Smooth muscle cell (in vitro differentiated cells): ENCODE results near the gene TCF7. TPM values are rescaled to one million over a fixed set of nuclear protein-coding genes. Genes with fewer than 3 reads are reported as not detected.

Experiments
- DNase-seq: peaks from one replicate; lab custom pipeline; 2025; ENCODE audit not compliant: unreplicated experiment; lab: John Stamatoyannopoulos, UW
- H2AFZ ChIP-seq: fragments of 200-600 bp; sonication (generic); 2 replicates; pipeline ENCODE4 v1.6.0; 2016; ENCODE audit warnings: antibody characterized with exemption, low read depth, mild to moderate bottlenecking
- H3F3A ChIP-seq: fragments of 200-600 bp; sonication (generic); 2 replicates; pipeline ENCODE4 v1.6.0; 2017; ENCODE audit warnings: antibody characterized with exemption, low read depth
- H3K27ac ChIP-seq: fragments of 200-600 bp; sonication (generic); 2 replicates; pipeline ENCODE4 v1.5.1; 2016; ENCODE audit warnings: low read depth, mild to moderate bottlenecking
- H3K27me3 ChIP-seq: fragments of 200-600 bp; sonication (generic); 2 replicates; pipeline ENCODE4 v1.6.1; 2016; ENCODE audit warnings: low read depth, mild to moderate bottlenecking
- H3K36me3 ChIP-seq: fragments of 200-600 bp; sonication (generic); 2 replicates; pipeline ENCODE4 v1.5.1; 2016; ENCODE audit warnings: low read depth
- H3K4me1 ChIP-seq: fragments of 200-600 bp; sonication (generic); 2 replicates; pipeline ENCODE4 v1.5.1; 2016; ENCODE audit warnings: low read depth
- H3K4me2 ChIP-seq: fragments of 200-600 bp; sonication (generic); 2 replicates; pipeline ENCODE4 v1.6.0; 2016; ENCODE audit warnings: mild to moderate bottlenecking
- H3K4me3 ChIP-seq: fragments of 200-600 bp; sonication (generic); 2 replicates; pipeline ENCODE4 v1.5.1; 2016; ENCODE audit warnings: mild to moderate bottlenecking
- H3K79me2 ChIP-seq: fragments of 200-600 bp; sonication (generic); 2 replicates; pipeline ENCODE4 v1.6.0; 2016; ENCODE audit warnings: low read depth, mild to moderate bottlenecking
- H3K9ac ChIP-seq: fragments of 200-600 bp; sonication (generic); 2 replicates; pipeline ENCODE4 v1.6.0; 2016; ENCODE audit warnings: low read depth
- H3K9me3 ChIP-seq: fragments of 200-600 bp; sonication (generic); replicated peaks from 2 replicates; pipeline ENCODE4 v1.5.1; 2016; ENCODE audit warnings: low read depth
- H4K20me1 ChIP-seq: fragments of 200-600 bp; sonication (generic); 2 replicates; pipeline ENCODE4 v1.6.0; 2016; ENCODE audit warnings: low read depth
- CTCF ChIP-seq: fragments of 200-600 bp; sonication (generic); IDR thresholded peaks from 2 replicates; pipeline ENCODE4 v1.5.1; 2017; ENCODE audit warnings: borderline replicate concordance, mild to moderate bottlenecking, antibody characterized with exemption; ENCODE audit not compliant: insufficient read depth, poor library complexity, severe bottlenecking
- WGBS: methylation state at CpG from one replicate; pipeline ENCODE4 v1.1.7; 2016; ENCODE audit warnings: low lambda C conversion rate; 5-methylcytosine and 5-hydroxymethylcytosine counted together
- polyA plus RNA-seq: library from polyadenylated mRNA; unstranded; fragments of >200 nt; fragmentation: Nextera tagmentation; extraction: Ambion mirVana; gene quantifications from 2 replicates; pipeline ENCODE4 v1.2.1, GENCODE V29; 2016
- total RNA-seq: library from RNA; depleted of rRNA; stranded (reverse); fragments of >200 nt; gene quantifications from 2 replicates; pipeline ENCODE4 v1.2.3, GENCODE V29; 2014

The TCF7 gene
- total and polyA plus RNA-seq, 2 experiments from 2014 or later, result 1.8 to 3.4 TPM

GRCh38 chr5:134082264-134082992, 32.1 kb upstream of the TCF7 start:
- H3K4me3 ChIP-seq, result no peak overlapping the region
- no peak for DNase-seq
- H3K9ac ChIP-seq, result no peak overlapping the region
- no peaks in the 10 kb centered on the region for H3K27me3 ChIP-seq
- WGBS, result 82% methylated on average over 2 of the region's 2 CpGs
- no peak for TF ChIP-seq CTCF
- no peaks in the 10 kb centered on the region for H3K79me2 ChIP-seq
- H3K36me3 ChIP-seq, result no peaks in the 10 kb centered on the region
- no peak overlapping the region for H2AFZ ChIP-seq
- no peak overlapping the region for H3K4me2 ChIP-seq
- no peak overlapping the region for H3K27ac ChIP-seq
- no peaks in the 10 kb centered on the region for H4K20me1 ChIP-seq
- no peaks in the 10 kb centered on the region for H3F3A ChIP-seq
- H3K9me3 ChIP-seq, result no peaks in the 10 kb centered on the region
- no peaks in the 10 kb centered on the region for H3K4me1 ChIP-seq

- Histone ChIP-seq H2AFZ (no peak overlapping the region), H4K20me1 (no peaks in the 10 kb centered on the region), H3K4me3 (no peak overlapping the region), H3K9me3 (no peaks in the 10 kb centered on the region), H3K79me2 (no peaks in the 10 kb centered on the region), H3K27me3 (no peaks in the 10 kb centered on the region), H3F3A (no peaks in the 10 kb centered on the region), H3K4me1 (no peaks in the 10 kb centered on the region), H3K36me3 (no peaks in the 10 kb centered on the region), H3K9ac (no peak overlapping the region), H3K4me2 (no peak overlapping the region), H3K27ac (no peak overlapping the region)
- WGBS, result 56% methylated on average over 5 of the region's 5 CpGs
- no peak for DNase-seq
- no peak for TF ChIP-seq CTCF
Measured at GRCh38 chr5:134083517-134083916, 31.0 kb upstream of the TCF7 start.

GRCh38 chr5:134084022-134084565, 30.4 kb upstream of the TCF7 start:
- WGBS, result 97% methylated on average over 5 of the region's 5 CpGs
- TF ChIP-seq CTCF, result no peak
- Histone ChIP-seq H3K27me3 (no peaks in the 10 kb centered on the region), H3K4me2 (no peak overlapping the region), H3K4me3 (no peak overlapping the region), H4K20me1 (no peaks in the 10 kb centered on the region), H3K9me3 (no peaks in the 10 kb centered on the region), H2AFZ (no peak overlapping the region), H3K79me2 (no peaks in the 10 kb centered on the region), H3F3A (no peaks in the 10 kb centered on the region), H3K27ac (no peak overlapping the region), H3K4me1 (no peaks in the 10 kb centered on the region), H3K9ac (no peak overlapping the region), H3K36me3 (no peaks in the 10 kb centered on the region)
- DNase-seq, result no peak

GRCh38 chr5:134084570-134084969, 29.9 kb upstream of the TCF7 start:
- DNase-seq, result no peak
- H3K9ac ChIP-seq, result no peak overlapping the region
- TF ChIP-seq CTCF, result no peak
- no peak overlapping the region for H2AFZ ChIP-seq
- H3K4me3 ChIP-seq, result no peak overlapping the region
- no peak overlapping the region for H3K4me2 ChIP-seq
- H3K27ac ChIP-seq, result no peak overlapping the region
- 44% methylated on average over 2 of the region's 2 CpGs for WGBS
- H4K20me1 ChIP-seq, result no peaks in the 10 kb centered on the region
- H3K9me3 ChIP-seq, result no peaks in the 10 kb centered on the region
- no peaks in the 10 kb centered on the region for H3F3A ChIP-seq
- H3K36me3 ChIP-seq, result no peaks in the 10 kb centered on the region
- no peaks in the 10 kb centered on the region for H3K27me3 ChIP-seq
- H3K4me1 ChIP-seq, result no peaks in the 10 kb centered on the region
- H3K79me2 ChIP-seq, result no peaks in the 10 kb centered on the region
